Upper lobe of left lung (tissue), 6 donors: ENCODE measurements around the gene TBC1D16. TPM values are rescaled to one million over a fixed set of nuclear protein-coding genes. Genes with fewer than 3 reads are reported as not detected.

Source experiments
- ATAC-seq, 2 donors: fragments of 200-7000 bp; cut with Tn5 transposase; one replicate each; pipeline ENCODE4 v1.9.1; 2022; ENCODE audit warnings: mild to moderate bottlenecking in 2 of 2, moderate library complexity in 2 of 2; ENCODE audit not compliant: low FRiP score in 2 of 2
- DNase-seq, 2 donors: peaks; one replicate each; pipeline ENCODE4 v3.0.0-alpha.2; 2019 to 2020
- H3K27ac ChIP-seq, 4 donors: fragments of 200-600 bp; sonication (generic); one replicate each; pipeline ENCODE4 v1.5.1; 2016 to 2019
- H3K27me3 ChIP-seq, 4 donors: fragments of 200-600 bp; sonication (generic); one replicate each; pipeline ENCODE4 v1.5.1; 2017 to 2019
- H3K36me3 ChIP-seq, 4 donors: fragments of 200-600 bp; sonication (generic); one replicate each; pipeline ENCODE4 v1.5.1; 2016 to 2019
- H3K4me1 ChIP-seq, 4 donors: fragments of 200-600 bp; sonication (generic); one replicate each; pipeline ENCODE4 v1.5.1; 2018 to 2019
- H3K4me3 ChIP-seq, 4 donors: fragments of 200-600 bp; sonication (generic); one replicate each; pipeline ENCODE4 v1.5.1; 2017 to 2019; ENCODE audit warnings: mild to moderate bottlenecking in 2 of 4, moderate library complexity in 1 of 4
- H3K9me3 ChIP-seq, 4 donors: fragments of 200-600 bp; sonication (generic); one replicate each; pipeline ENCODE4 v1.5.1; 2018 to 2019
- EP300 ChIP-seq, 4 donors: sonication (generic); formaldehyde crosslinking; IDR thresholded peaks; one replicate each; pipeline ENCODE4 v1.5.1; 2017; ENCODE audit warnings: antibody characterized with exemption in 4 of 4, control low read depth in 2 of 4
- POLR2A ChIP-seq, 4 donors: fragments of 450-650 bp; IDR thresholded peaks; one replicate each; pipeline ENCODE4 v1.5.1; 2016 to 2017; ENCODE audit warnings: antibody characterized with exemption in 4 of 4, mild to moderate bottlenecking in 2 of 4
- POLR2AphosphoS5 ChIP-seq, 2 donors: sonication (generic); formaldehyde crosslinking; IDR thresholded peaks; one replicate each; pipeline ENCODE4 v1.5.1; 2017; ENCODE audit warnings: antibody characterized with exemption in 2 of 2
- WGBS, 2 donors: methylation state at CpG; one replicate each; pipeline ENCODE4 v1.1.5; 2017 to 2018; 5-methylcytosine and 5-hydroxymethylcytosine counted together
- total RNA-seq, 6 donors: library from RNA; depleted of rRNA in 4 of 6; stranded (reverse); fragments of >200 nt in 4 of 6; gene quantifications; one replicate each; pipeline versions ENCODE4 v1.1.0 to v1.2.1, GENCODE V29; 2016 to 2021
- TF ChIP-seq, protein P1 (sequence below), 6 experiments: fragments of 450-650 bp in 4 of 6; fragments of 200-600 bp in 2 of 6; sonication (generic) in 2 of 6; IDR thresholded peaks; one replicate each; pipeline ENCODE4 v1.5.1; 2016 to 2019; ENCODE audit warnings: antibody characterized with exemption in 6 of 6
- donor health status: DM: no; HTN: no; CAD: no; lungs with moderate emphysema.
- donor health status: DM: no; HTN: yes; CAD: no; lungs with severe emphysema.

The TBC1D16 gene
- total RNA-seq, 6 donors from 2014 or later, result 15.6 to 60.8 (median 24.1) TPM

GRCh38 chr17:79934653-79934970, 101.1 kb downstream of the TBC1D16 start:
- ATAC-seq, result no peak
- no peak overlapping the region for H3K27ac ChIP-seq
- TF ChIP-seq, protein P1, sequence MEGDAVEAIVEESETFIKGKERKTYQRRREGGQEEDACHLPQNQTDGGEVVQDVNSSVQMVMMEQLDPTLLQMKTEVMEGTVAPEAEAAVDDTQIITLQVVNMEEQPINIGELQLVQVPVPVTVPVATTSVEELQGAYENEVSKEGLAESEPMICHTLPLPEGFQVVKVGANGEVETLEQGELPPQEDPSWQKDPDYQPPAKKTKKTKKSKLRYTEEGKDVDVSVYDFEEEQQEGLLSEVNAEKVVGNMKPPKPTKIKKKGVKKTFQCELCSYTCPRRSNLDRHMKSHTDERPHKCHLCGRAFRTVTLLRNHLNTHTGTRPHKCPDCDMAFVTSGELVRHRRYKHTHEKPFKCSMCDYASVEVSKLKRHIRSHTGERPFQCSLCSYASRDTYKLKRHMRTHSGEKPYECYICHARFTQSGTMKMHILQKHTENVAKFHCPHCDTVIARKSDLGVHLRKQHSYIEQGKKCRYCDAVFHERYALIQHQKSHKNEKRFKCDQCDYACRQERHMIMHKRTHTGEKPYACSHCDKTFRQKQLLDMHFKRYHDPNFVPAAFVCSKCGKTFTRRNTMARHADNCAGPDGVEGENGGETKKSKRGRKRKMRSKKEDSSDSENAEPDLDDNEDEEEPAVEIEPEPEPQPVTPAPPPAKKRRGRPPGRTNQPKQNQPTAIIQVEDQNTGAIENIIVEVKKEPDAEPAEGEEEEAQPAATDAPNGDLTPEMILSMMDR (IDR thresholded peaks at IDR 0.05), result no peak
- TF ChIP-seq EP300 (IDR thresholded peaks at IDR 0.05), result no peak
- TF ChIP-seq POLR2A (IDR thresholded peaks at IDR 0.05), result no peak
- TF ChIP-seq POLR2AphosphoS5 (IDR thresholded peaks at IDR 0.05), result no peak
- peaks cover 0 to 6% (median 3%) of the 10 kb centered on the region in 4 donors for H3K36me3 ChIP-seq
- peak in 1 of 2 donors; percentile 52 for DNase-seq
- H3K4me3 ChIP-seq, result no peak overlapping the region
- WGBS, 2 donors, result 76 to 89% methylated on average over 9 of the region's 9 CpGs
- peaks cover 6 to 29% (median 13%) of the 10 kb centered on the region in 4 donors for H3K4me1 ChIP-seq
- H3K27me3 ChIP-seq, result peaks cover 0 to 17% (median 8%) of the 10 kb centered on the region in 4 donors
- H3K9me3 ChIP-seq, result no peaks in the 10 kb centered on the region

- no peak overlapping the region for H3K4me3 ChIP-seq
- peaks cover 0 to 22% (median 8%) of the 10 kb centered on the region in 4 donors for H3K27me3 ChIP-seq
- ATAC-seq (peak; percentile 1 to 31), DNase-seq (peak; percentile 63 to 73)
- H3K36me3 ChIP-seq, result peaks cover 0 to under 1% (median 0%) of the 10 kb centered on the region in 4 donors
- no peak for TF ChIP-seq POLR2A (IDR thresholded peaks at IDR 0.05)
- WGBS, 2 donors, result 14 to 58% methylated on average over 4 to 20 of the region's 22 CpGs
- no peak overlapping the region for H3K27ac ChIP-seq
- no peaks in the 10 kb centered on the region for H3K9me3 ChIP-seq
- peaks cover 6 to 29% (median 13%) of the 10 kb centered on the region in 4 donors for H3K4me1 ChIP-seq
Observed at GRCh38 chr17:79933863-79934652, 101.6 kb downstream of the TBC1D16 start.

DNA sequence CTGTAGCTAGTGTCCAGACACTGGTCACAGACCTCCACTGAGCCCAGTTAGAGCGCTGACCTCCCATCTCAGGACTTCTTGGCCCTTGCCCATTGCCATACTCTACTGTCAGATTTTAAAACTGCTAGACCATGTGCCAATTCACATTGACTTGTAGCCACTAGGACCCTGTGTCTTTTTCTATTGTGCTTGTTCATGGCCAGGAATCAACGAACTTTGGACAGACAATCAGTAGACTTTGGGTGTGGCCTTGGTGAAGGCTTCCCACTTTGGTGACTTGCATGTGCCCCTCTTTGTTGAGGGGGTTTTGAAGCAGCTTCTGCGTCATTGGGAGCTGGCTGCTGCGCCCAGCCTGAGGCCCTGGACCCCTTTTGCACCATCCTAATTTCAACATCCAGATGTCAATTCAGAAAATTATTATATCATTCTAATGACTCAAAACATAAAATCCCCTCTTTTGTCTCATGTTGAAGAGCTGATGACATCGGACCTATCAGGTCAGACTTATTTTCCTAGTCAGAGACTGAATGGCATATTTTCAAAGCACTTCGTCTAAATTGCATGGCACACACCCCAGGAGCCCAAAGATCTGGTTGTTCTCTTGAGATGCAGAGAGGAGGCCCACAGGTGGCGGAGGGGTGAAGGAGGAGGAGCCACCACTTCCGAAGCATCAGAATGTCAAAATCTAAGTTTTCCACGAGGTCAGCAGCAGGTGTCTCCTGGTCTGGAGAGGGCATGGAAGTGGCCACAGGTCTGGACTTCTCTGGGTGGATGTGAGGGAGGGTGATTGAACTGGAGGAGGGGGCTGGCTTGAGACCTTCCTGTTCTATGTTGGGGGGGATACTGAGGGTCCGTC, 103.0 kb downstream of the TBC1D16 start:
- Histone ChIP-seq H3K9me3 (no peaks in the 10 kb centered on the region), H3K36me3 (no peaks in the 10 kb centered on the region), H3K27ac (no peak overlapping the region), H3K4me3 (no peak overlapping the region), H3K27me3 (peaks cover 0 to 27% (median 8%) of the 10 kb centered on the region in 4 donors), H3K4me1 (peaks cover 6 to 29% (median 13%) of the 10 kb centered on the region in 4 donors)
- TF ChIP-seq POLR2AphosphoS5 (IDR thresholded peaks at IDR 0.05), result no peak
- TF ChIP-seq EP300 (IDR thresholded peaks at IDR 0.05), result no peak
- TF ChIP-seq, protein P1 (IDR thresholded peaks at IDR 0.05), result no peak
- TF ChIP-seq POLR2A (IDR thresholded peaks at IDR 0.05), result no peak
- no peak for DNase-seq
- ATAC-seq, result no peak
- whole genome bisulfite sequencing, 2 donors, result 57% methylated on average over 10 of the region's 10 CpGs

- no peaks in the 10 kb centered on the region for H3K9me3 ChIP-seq
- H3K27ac ChIP-seq, result no peak overlapping the region
- peak in 1 of 2 donors; percentile 50 for DNase-seq
- TF ChIP-seq POLR2A (IDR thresholded peaks at IDR 0.05) (no peak), POLR2AphosphoS5 (IDR thresholded peaks at IDR 0.05) (no peak), EP300 (IDR thresholded peaks at IDR 0.05) (no peak)
- TF ChIP-seq, protein P1 (IDR thresholded peaks at IDR 0.05), result no peak
- WGBS, 2 donors, result 71% methylated on average over 9 of the region's 10 CpGs; no CpG with 5 or more reads in 1 of the 2 donors
- no peaks in the 10 kb centered on the region for H3K36me3 ChIP-seq
- H3K4me3 ChIP-seq, result no peak overlapping the region
- H3K27me3 ChIP-seq, result peaks cover 0 to 27% (median 8%) of the 10 kb centered on the region in 4 donors
- no peak for ATAC-seq
- H3K4me1 ChIP-seq, result peaks cover 6 to 29% (median 13%) of the 10 kb centered on the region in 4 donors
Observed at GRCh38 chr17:79931817-79932309, 103.8 kb downstream of the TBC1D16 start.
